H7 (cell line): ENCODE measurements around the gene NAIF1. TPM values are rescaled to one million over a fixed set of nuclear protein-coding genes. Genes with fewer than 3 reads are reported as not detected.
"Not testable (repeated sequence)": the region's sequence is repeated elsewhere in the genome, so short reads cannot be mapped to it uniquely, and the experiment has no call there.

ENCODE experiments used
- DNase-seq: peaks from one replicate; pipeline ENCODE4 v3.0.0; 2012
- H3K27me3 ChIP-seq: 2 replicates; pipeline ENCODE4 v1.6.0; 2011; ENCODE audit warnings: mild to moderate bottlenecking, low read length; ENCODE audit not compliant: control insufficient read depth, insufficient read depth
- H3K36me3 ChIP-seq: replicated peaks from 2 replicates; pipeline ENCODE4 v1.5.1; 2011; ENCODE audit warnings: low read length; ENCODE audit not compliant: control insufficient read depth, insufficient read depth
- H3K4me3 ChIP-seq: 2 replicates; pipeline ENCODE4 v1.5.1; 2011; ENCODE audit warnings: low read depth, mild to moderate bottlenecking, control low read depth, low read length, moderate library complexity; ENCODE audit not compliant: insufficient read depth
- total RNA-seq: library from RNA; depleted of rRNA; stranded (reverse); fragments of >200 nt; shearing (Covaris generic); gene quantifications from 2 replicates; pipeline ENCODE4 v1.2.3, GENCODE V29; 2014

Gene NAIF1
- total RNA-seq, 1 experiment from 2014 or later, result 12.3 TPM

- H3K27me3 ChIP-seq, result no peaks in the 10 kb centered on the region
- H3K4me3 ChIP-seq, result no peak overlapping the region
- H3K36me3 ChIP-seq, result no peaks in the 10 kb centered on the region
- DNase-seq, result no peak
Measured at GRCh38 chr9:128045831-128046230, 21.3 kb downstream of the NAIF1 start.

- DNase-seq, H3K36me3 ChIP-seq: not testable (repeated sequence)
Measured at GRCh38 chr9:128045409-128045808, 21.7 kb downstream of the NAIF1 start.

GRCh38 chr9:128043467-128043868, 23.7 kb downstream of the NAIF1 start:
- no peak for DNase-seq
- no peaks in the 10 kb centered on the region for H3K27me3 ChIP-seq
- no peaks in the 10 kb centered on the region for H3K36me3 ChIP-seq
- H3K4me3 ChIP-seq, result no peak overlapping the region

More at GRCh38 chr9:128045409-128045808, 21.7 kb downstream of the NAIF1 start:
- H3K27me3 ChIP-seq, H3K4me3 ChIP-seq: not testable (repeated sequence)

GRCh38 chr9:128042043-128042442, 25.1 kb downstream of the NAIF1 start:
- H3K4me3 ChIP-seq, result no peak overlapping the region
- no peaks in the 10 kb centered on the region for H3K27me3 ChIP-seq
- DNase-seq, result no peak
- H3K36me3 ChIP-seq, result no peaks in the 10 kb centered on the region

- H3K36me3 ChIP-seq, DNase-seq, H3K4me3 ChIP-seq, H3K27me3 ChIP-seq: not testable (repeated sequence)
Measured at GRCh38 chr9:128040783-128041182, 26.3 kb downstream of the NAIF1 start.

DNA sequence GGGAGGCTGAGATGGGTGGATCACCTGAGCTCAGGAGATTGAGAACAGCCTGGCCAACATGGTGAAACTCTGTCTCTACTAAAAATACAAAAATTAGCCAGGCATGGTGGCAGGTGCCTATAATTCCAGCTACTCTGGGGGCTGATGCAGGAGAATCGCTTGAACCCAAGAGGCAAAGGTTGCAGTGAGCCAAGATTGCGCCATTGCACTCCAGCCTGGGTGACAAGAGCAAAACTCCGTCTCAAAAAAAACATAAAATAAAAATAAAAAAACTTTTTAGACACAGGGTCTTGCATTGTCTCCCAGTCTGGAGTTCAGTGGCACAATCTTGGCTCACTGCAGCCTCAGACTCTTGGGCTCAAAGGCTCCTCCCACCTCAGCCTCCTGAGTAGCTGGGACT, 30.6 kb downstream of the NAIF1 start:
- not testable (repeated sequence) for H3K27me3 ChIP-seq, DNase-seq, H3K36me3 ChIP-seq, H3K4me3 ChIP-seq

- Histone ChIP-seq H3K36me3 (no peaks in the 10 kb centered on the region), H3K4me3 (no peak overlapping the region), H3K27me3 (no peaks in the 10 kb centered on the region)
- peak; percentile 92 for DNase-seq
Measured at GRCh38 chr9:128034821-128035652, 32.1 kb downstream of the NAIF1 start.

DNA sequence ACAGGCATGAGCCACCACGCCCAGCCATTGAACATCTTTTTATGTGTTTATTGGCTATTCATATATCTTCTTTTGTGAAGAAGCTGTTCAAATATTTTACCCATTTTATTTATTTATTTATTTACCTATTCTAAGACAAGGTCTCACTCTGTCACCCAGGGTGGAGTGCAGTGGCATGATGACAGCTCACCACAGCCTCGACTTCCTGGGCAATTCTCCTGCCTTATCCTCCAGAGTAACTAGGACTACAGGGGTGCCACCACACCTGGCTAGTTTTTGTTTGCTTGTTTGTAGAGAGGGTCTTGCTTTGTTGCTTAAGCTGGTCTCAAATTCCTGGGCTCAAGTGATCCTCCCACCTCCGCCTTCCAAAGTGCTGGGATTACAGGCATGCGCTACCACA, 33.5 kb downstream of the NAIF1 start:
- H3K4me3 ChIP-seq, result no peak overlapping the region
- H3K36me3 ChIP-seq, result no peaks in the 10 kb centered on the region
- DNase-seq, result no peak
- H3K27me3 ChIP-seq, result no peaks in the 10 kb centered on the region

DNA sequence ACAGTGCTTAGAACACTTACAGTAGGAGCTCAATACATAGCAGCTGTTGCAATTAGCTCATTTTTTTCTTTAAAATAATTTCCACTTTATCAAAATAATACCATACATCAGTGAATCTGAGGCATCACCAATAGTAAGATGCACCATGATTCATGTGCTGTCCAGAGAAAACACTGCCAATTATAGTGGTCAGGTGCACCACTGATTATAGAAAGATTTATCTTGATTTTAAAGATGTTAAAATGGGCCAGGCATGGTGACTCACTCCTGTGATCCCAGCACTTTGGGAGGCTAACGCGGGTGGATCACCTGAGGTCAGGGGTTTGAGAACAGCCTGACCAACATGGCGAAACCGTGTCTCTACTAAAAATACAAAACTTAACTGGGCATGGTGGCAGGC, 39.4 kb downstream of the NAIF1 start:
- no peak for DNase-seq
- no peak overlapping the region for H3K4me3 ChIP-seq
- no peaks in the 10 kb centered on the region for H3K36me3 ChIP-seq
- no peaks in the 10 kb centered on the region for H3K27me3 ChIP-seq

GRCh38 chr9:128026773-128027541, 40.2 kb downstream of the NAIF1 start:
- H3K36me3 ChIP-seq, result no peaks in the 10 kb centered on the region
- DNase-seq, result no peak
- H3K27me3 ChIP-seq, result no peaks in the 10 kb centered on the region
- no peak overlapping the region for H3K4me3 ChIP-seq

DNA sequence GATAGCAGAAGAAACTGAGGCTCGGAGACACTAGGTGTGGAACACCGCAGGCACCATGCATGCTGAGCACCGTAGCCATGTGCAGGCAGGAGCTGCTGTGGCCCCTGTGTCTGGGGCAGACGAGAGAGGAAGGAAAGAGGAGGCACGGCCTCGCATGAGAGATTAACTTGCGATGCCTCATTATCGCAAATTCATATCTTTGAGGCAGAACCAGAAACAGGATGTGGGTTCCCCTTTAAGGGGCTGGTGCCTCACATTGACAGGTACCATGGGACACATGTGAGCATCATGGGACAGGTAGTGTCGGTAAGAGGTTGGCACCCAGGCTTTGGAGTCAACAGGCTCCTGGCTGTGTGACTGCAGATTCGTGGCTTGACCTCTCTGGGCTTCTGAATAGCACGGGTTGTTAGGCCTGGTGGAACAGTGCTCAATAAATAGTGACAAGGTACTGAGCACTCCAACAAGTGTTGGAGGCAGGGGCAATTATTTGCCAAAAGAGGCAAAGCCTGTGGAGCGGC, 40.8 kb downstream of the NAIF1 start:
- no peak for DNase-seq
- H3K4me3 ChIP-seq, result no peak overlapping the region
- no peaks in the 10 kb centered on the region for H3K27me3 ChIP-seq
- H3K36me3 ChIP-seq, result no peaks in the 10 kb centered on the region

- no peaks in the 10 kb centered on the region for H3K27me3 ChIP-seq
- H3K36me3 ChIP-seq, result no peaks in the 10 kb centered on the region
- H3K4me3 ChIP-seq, result no peak overlapping the region
- DNase-seq, result no peak
Measured at GRCh38 chr9:128025736-128026135, 41.4 kb downstream of the NAIF1 start.

- no peaks in the 10 kb centered on the region for H3K36me3 ChIP-seq
- H3K4me3 ChIP-seq, result no peak overlapping the region
- no peaks in the 10 kb centered on the region for H3K27me3 ChIP-seq
- DNase-seq, result no peak
Measured at GRCh38 chr9:128024761-128025308, 42.3 kb downstream of the NAIF1 start.

DNA sequence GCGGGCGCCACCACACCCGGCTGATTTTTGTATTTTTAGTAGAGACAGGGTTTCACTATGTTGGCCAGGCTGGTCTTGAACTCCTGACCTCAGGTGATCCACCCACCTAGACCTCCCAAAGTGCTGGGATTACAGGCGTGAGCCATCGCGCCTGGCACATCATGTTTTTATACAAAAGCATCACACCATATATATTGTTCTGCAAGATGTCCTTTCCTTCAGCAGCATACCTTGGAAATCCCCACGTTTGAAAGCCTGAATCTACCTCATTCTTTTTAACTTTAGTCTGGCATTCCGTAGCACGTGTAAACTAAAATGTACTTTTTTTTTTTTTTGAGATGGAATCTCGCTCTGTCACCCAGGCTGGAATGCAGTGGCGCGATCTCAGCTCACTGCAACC, 43.4 kb downstream of the NAIF1 start:
- H3K27me3 ChIP-seq, H3K4me3 ChIP-seq, H3K36me3 ChIP-seq, DNase-seq: not testable (repeated sequence)

- no peaks in the 10 kb centered on the region for H3K27me3 ChIP-seq
Measured at GRCh38 chr9:128022886-128023285, 44.2 kb downstream of the NAIF1 start.

More at GRCh38 chr9:128022886-128023285, 44.2 kb downstream of the NAIF1 start:
- no peaks in the 10 kb centered on the region for H3K36me3 ChIP-seq
- H3K4me3 ChIP-seq, result no peak overlapping the region
- no peak for DNase-seq
